GM23338 (cell line): Measurements from ENCODE around the gene MAN1B1.
"Not testable (repeated sequence)": the region's sequence is repeated elsewhere in the genome, so short reads cannot be mapped to it uniquely, and the experiment has no call there.

Source experiments
- EZH2 ChIP-seq: fragments of 200-600 bp; sonication (generic); IDR thresholded peaks from one replicate; pipeline ENCODE4 v1.8.0; 2017; ENCODE audit warnings: antibody characterized with exemption, mild to moderate bottlenecking, low read depth; ENCODE audit not compliant: unreplicated experiment
- POLR2AphosphoS5 ChIP-seq: IDR thresholded peaks from 2 replicates; pipeline ENCODE4 v1.6.1; 2016; ENCODE audit warnings: antibody characterized with exemption, low read depth
- TF ChIP-seq, protein P1 (sequence below), 2 experiments: fragments of 200-600 bp in 1 of 2; sonication (generic) in 1 of 2; conservative IDR thresholded peaks; 2 replicates each; pipeline versions ENCODE4 v1.5.1 to v1.6.1; 2016 to 2017; ENCODE audit warnings: antibody characterized with exemption in 2 of 2, low read depth in 2 of 2, mild to moderate bottlenecking in 2 of 2, moderate library complexity in 1 of 2
- TF ChIP-seq, protein P2 (sequence below): IDR thresholded peaks from one replicate; pipeline ENCODE4 v1.6.1; 2018; ENCODE audit warnings: antibody characterized with exemption; ENCODE audit not compliant: unreplicated experiment
- TF ChIP-seq, protein P3 (sequence below): IDR thresholded peaks from 2 replicates; pipeline ENCODE4 v1.6.1; 2016; ENCODE audit warnings: antibody characterized with exemption

DNA sequence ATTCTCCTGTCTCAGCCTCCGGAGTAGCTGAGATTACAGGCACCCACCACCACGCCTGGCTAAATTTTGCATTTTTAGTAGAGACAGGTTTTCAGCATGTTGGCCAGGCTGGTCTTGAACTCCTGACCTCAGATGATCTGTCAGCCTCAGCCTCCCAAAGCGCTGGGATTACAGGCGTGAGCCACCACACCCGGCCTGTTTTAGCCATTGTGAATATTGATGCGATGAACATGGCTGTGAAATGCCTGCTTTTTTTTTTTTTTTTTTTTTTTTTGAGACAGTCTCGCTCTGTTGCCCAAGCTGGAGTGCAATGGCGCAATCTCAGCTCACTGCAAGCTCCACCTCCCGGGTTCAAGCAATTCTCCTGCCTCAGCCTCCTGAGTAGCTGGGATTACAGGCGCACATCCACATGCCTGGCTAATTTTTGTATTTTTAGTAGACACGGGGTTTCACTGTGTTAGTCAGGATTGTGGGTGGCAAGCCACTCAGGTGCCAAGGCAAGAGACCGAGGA, 31.4 kb downstream of the MAN1B1 start:
- TF ChIP-seq POLR2AphosphoS5, EZH2: not testable (repeated sequence)
- TF ChIP-seq, protein P1, sequence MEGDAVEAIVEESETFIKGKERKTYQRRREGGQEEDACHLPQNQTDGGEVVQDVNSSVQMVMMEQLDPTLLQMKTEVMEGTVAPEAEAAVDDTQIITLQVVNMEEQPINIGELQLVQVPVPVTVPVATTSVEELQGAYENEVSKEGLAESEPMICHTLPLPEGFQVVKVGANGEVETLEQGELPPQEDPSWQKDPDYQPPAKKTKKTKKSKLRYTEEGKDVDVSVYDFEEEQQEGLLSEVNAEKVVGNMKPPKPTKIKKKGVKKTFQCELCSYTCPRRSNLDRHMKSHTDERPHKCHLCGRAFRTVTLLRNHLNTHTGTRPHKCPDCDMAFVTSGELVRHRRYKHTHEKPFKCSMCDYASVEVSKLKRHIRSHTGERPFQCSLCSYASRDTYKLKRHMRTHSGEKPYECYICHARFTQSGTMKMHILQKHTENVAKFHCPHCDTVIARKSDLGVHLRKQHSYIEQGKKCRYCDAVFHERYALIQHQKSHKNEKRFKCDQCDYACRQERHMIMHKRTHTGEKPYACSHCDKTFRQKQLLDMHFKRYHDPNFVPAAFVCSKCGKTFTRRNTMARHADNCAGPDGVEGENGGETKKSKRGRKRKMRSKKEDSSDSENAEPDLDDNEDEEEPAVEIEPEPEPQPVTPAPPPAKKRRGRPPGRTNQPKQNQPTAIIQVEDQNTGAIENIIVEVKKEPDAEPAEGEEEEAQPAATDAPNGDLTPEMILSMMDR (conservative IDR thresholded peaks at IDR 0.05; ENCODE audit: low read depth in 2 of 2): not testable (repeated sequence)
- TF ChIP-seq, protein P2, sequence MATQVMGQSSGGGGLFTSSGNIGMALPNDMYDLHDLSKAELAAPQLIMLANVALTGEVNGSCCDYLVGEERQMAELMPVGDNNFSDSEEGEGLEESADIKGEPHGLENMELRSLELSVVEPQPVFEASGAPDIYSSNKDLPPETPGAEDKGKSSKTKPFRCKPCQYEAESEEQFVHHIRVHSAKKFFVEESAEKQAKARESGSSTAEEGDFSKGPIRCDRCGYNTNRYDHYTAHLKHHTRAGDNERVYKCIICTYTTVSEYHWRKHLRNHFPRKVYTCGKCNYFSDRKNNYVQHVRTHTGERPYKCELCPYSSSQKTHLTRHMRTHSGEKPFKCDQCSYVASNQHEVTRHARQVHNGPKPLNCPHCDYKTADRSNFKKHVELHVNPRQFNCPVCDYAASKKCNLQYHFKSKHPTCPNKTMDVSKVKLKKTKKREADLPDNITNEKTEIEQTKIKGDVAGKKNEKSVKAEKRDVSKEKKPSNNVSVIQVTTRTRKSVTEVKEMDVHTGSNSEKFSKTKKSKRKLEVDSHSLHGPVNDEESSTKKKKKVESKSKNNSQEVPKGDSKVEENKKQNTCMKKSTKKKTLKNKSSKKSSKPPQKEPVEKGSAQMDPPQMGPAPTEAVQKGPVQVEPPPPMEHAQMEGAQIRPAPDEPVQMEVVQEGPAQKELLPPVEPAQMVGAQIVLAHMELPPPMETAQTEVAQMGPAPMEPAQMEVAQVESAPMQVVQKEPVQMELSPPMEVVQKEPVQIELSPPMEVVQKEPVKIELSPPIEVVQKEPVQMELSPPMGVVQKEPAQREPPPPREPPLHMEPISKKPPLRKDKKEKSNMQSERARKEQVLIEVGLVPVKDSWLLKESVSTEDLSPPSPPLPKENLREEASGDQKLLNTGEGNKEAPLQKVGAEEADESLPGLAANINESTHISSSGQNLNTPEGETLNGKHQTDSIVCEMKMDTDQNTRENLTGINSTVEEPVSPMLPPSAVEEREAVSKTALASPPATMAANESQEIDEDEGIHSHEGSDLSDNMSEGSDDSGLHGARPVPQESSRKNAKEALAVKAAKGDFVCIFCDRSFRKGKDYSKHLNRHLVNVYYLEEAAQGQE: not testable (repeated sequence)
- TF ChIP-seq, protein P3, sequence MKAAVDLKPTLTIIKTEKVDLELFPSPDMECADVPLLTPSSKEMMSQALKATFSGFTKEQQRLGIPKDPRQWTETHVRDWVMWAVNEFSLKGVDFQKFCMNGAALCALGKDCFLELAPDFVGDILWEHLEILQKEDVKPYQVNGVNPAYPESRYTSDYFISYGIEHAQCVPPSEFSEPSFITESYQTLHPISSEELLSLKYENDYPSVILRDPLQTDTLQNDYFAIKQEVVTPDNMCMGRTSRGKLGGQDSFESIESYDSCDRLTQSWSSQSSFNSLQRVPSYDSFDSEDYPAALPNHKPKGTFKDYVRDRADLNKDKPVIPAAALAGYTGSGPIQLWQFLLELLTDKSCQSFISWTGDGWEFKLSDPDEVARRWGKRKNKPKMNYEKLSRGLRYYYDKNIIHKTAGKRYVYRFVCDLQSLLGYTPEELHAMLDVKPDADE: not testable (repeated sequence)
